K562 (cell line): Measurements from ENCODE around the gene NYNRIN.
A peak's percentile ranks its signal among the peaks of the same experiment; 100 is the strongest.

Source experiments
- ARID2 ChIP-seq: fragments of 450-650 bp; IDR thresholded peaks from 2 replicates; pipeline ENCODE4 v1.6.1; 2017; ENCODE audit warnings: antibody characterized with exemption, mild to moderate bottlenecking
- CBX2 ChIP-seq: fragments of 200-600 bp; sonication (generic); IDR thresholded peaks from one replicate; pipeline ENCODE4 v1.6.1; 2012; ENCODE audit warnings: mild to moderate bottlenecking, low read length, inconsistent platforms; ENCODE audit not compliant: insufficient read depth, poor library complexity, severe bottlenecking
- MAZ ChIP-seq, 2 experiments: fragments of 450-650 bp in 1 of 2; sonication (generic) in 1 of 2; formaldehyde crosslinking; IDR thresholded peaks in 1 of 2; conservative IDR thresholded peaks in 1 of 2; 2 replicates each; pipeline versions ENCODE4 v1.4.0 to v1.5.0; 2020; ENCODE audit warnings: mild to moderate bottlenecking in 1 of 2, missing genetic modification reagents in 1 of 2
- TRIM25 ChIP-seq: fragments of 450-650 bp; IDR thresholded peaks from 2 replicates; pipeline ENCODE4 v1.7.0; 2016; ENCODE audit warnings: borderline replicate concordance
- ZNF146 ChIP-seq: IDR thresholded peaks from one replicate; pipeline ENCODE4 v1.6.1; 2018; ENCODE audit warnings: missing compliant biosample characterization; ENCODE audit not compliant: unreplicated experiment
- TF ChIP-seq, protein P1 (sequence below), 3 experiments: IDR thresholded peaks in 2 of 3; conservative IDR thresholded peaks in 1 of 3; 2 replicates each; pipeline ENCODE4 v1.5.1; 2011 to 2012; ENCODE audit warnings: low read length in 3 of 3, mild to moderate bottlenecking in 3 of 3, control low read depth in 2 of 3, improper control_type of control experiment in 1 of 3, inconsistent platforms in 1 of 3, low read depth in 1 of 3, mixed read lengths in 1 of 3, moderate library complexity in 1 of 3; ENCODE audit not compliant: insufficient read depth in 2 of 3

GRCh38 chr14:24436355-24437019, 37.7 kb downstream of the NYNRIN start:
- TF ChIP-seq ZNF146 (CRISPR knock-in tag) (no peak), MAZ (CRISPR knock-in tag; conservative IDR thresholded peaks at IDR 0.05 in 1 of 2, IDR thresholded peaks at IDR 0.05 in 1 of 2) (no peak), ARID2 (no peak), TRIM25 (no peak), CBX2 (no peak)
- TF ChIP-seq, protein P1, sequence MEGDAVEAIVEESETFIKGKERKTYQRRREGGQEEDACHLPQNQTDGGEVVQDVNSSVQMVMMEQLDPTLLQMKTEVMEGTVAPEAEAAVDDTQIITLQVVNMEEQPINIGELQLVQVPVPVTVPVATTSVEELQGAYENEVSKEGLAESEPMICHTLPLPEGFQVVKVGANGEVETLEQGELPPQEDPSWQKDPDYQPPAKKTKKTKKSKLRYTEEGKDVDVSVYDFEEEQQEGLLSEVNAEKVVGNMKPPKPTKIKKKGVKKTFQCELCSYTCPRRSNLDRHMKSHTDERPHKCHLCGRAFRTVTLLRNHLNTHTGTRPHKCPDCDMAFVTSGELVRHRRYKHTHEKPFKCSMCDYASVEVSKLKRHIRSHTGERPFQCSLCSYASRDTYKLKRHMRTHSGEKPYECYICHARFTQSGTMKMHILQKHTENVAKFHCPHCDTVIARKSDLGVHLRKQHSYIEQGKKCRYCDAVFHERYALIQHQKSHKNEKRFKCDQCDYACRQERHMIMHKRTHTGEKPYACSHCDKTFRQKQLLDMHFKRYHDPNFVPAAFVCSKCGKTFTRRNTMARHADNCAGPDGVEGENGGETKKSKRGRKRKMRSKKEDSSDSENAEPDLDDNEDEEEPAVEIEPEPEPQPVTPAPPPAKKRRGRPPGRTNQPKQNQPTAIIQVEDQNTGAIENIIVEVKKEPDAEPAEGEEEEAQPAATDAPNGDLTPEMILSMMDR (IDR thresholded peaks at IDR 0.05 in 2 of 3, conservative IDR thresholded peaks at IDR 0.05 in 1 of 3; ENCODE audit: insufficient read depth in 2 of 3, low read depth in 1 of 3, low read length in 3 of 3), result peak; percentile 60 to 77 (median 72)
